Placental pericyte (primary cell): ENCODE results near the gene ATP1A3. TPM values are rescaled to one million over a fixed set of nuclear protein-coding genes. Genes with fewer than 3 reads are reported as not detected.

ENCODE experiments used
- total RNA-seq: library from RNA; depleted of rRNA; stranded (reverse); fragments of >200 nt; gene quantifications from 2 replicates; pipeline ENCODE4 v1.2.3, GENCODE V29; 2012

The ATP1A3 gene
- total RNA-seq = not detected in 2 replicates

GRCh38 chr19:41993612-41994483 is at the start of gene ATP1A3:
Gene ATP1A3 (minus strand): TSS chr19:41994230. CDS start chr19:41994076, 154 bp downstream.

GRCh38 chr19:41959056-41960053 is 34.7 kb downstream of the ATP1A3 start, which contains the start of gene RABAC1:
Gene RABAC1 (minus strand): TSS chr19:41959321. CDS start chr19:41959292, 29 bp downstream.

GRCh38 chr19:41928221-41928683 is 65.8 kb downstream of the ATP1A3 start, which contains the start of gene ERFL:
Gene ERFL (minus strand): TSS chr19:41928449. CDS start chr19:41912919, 15,530 bp downstream.

Other genes starting within 250 kb of the ATP1A3 start
- gene CEACAM6, start 238.7 kb downstream of the ATP1A3 start, total RNA-seq = not detected in 2 replicates
- gene CEACAM3, start 197.6 kb downstream of the ATP1A3 start, total RNA-seq = not detected in 2 replicates
- not detected in 2 replicates for gene LYPD4, start 149.5 kb downstream of the ATP1A3 start, total RNA-seq
- not detected in 2 replicates for gene DMRTC2, start 149.2 kb downstream of the ATP1A3 start, total RNA-seq
- 427 and 1,029 TPM in 2 replicates for gene RPS19, start 134.0 kb downstream of the ATP1A3 start, total RNA-seq
- gene CD79A, start 117.0 kb downstream of the ATP1A3 start, total RNA-seq = 0.22 TPM in 1 of 2 replicates, not detected in the other
- 40.9 and 68.7 TPM in 2 replicates for gene ARHGEF1, start 111.0 kb downstream of the ATP1A3 start, total RNA-seq
- under 0.01 TPM in 1 of 2 replicates, not detected in the other for gene ERFL, start 65.8 kb downstream of the ATP1A3 start, total RNA-seq
- gene RABAC1, start 34.9 kb downstream of the ATP1A3 start, total RNA-seq = 127 and 236 TPM in 2 replicates
- under 0.01 TPM in 1 of 2 replicates, not detected in the other for gene GRIK5, start 76.0 kb upstream of the ATP1A3 start, total RNA-seq
- gene ZNF574, start 81.9 kb upstream of the ATP1A3 start, total RNA-seq = 13.6 and 32.6 TPM in 2 replicates
- 11.6 and 17.3 TPM in 2 replicates for gene POU2F2, start 138.2 kb upstream of the ATP1A3 start, total RNA-seq
- 29.2 and 39.0 TPM in 2 replicates for gene DEDD2, start 223.4 kb upstream of the ATP1A3 start, total RNA-seq
- gene ZNF526, start 226.1 kb upstream of the ATP1A3 start, total RNA-seq = 18.2 and 23.0 TPM in 2 replicates
- gene GSK3A, start 248.4 kb upstream of the ATP1A3 start, total RNA-seq = 23.2 and 33.4 TPM in 2 replicates